SHP77 (cell line): ENCODE results near the gene ZBED3.

Experiments
- DNase-seq, 2 experiments: peaks; one replicate each; lab custom pipeline; 2025; lab: John Stamatoyannopoulos, UW

Gene ZBED3

DNA sequence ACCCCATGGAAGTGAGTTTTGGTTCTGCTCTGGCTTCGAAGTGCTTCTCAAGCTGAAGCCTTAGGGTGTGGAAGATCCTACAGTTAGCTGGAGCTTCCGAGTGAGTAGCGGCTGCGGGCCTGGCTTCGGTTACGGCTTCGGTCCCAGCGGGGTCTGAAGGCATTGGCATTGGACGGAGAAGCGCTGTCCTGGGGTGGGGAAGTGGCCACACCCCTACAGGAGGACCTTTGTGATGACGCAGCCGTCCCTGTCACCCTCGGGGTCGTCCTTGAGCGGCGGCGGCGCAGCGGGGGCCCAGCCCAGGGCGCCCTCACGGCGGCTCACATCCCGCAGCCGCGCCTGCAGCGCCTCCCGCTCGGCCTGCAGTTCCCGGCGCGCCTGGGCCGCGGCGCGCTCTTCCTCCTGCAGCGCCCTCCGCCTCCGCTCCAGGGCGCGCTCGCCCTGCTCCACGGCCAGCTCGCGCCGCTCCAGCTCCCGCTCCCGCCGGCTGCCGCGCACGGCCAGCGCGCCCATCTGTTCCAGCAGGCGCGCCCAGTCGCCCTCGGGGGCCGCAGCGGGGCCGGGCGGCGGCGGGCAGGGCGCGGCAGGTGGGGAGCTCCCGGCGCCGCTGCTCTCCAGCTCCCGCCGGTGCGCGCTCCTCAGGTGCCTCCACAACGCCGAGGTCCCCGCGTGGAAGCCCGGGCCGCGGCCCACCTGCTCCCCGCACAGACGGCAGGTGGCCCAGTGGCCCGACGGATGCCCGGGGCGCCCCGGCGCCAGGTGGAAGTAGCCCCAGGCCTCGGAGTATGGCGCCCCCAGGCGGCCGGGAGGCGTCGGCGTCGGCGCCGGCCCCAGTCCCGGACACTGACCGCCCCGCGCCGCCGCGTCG lies 9.9 kb downstream of the ZBED3 start:
- no peak for DNase-seq

DNA sequence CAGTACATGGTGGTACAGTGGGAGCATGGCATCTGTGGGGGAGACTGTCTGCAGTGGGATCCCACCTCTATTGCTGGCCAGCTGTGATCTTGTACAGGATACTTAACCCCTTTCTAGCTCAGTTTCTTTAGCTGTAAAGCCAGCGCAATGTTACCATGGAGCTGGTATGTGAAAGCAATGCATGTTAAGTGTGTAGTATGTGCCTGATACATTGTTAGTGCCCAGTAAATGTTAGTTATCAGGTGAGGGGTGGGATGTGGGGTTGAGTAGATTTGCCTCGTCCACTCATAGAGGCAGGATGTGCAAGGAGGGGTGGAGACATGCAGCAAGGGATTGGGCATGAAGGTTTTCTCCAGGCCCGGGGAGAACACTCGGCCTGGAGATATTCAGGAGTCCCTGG lies 12.3 kb downstream of the ZBED3 start:
- DNase-seq = no peak

DNA sequence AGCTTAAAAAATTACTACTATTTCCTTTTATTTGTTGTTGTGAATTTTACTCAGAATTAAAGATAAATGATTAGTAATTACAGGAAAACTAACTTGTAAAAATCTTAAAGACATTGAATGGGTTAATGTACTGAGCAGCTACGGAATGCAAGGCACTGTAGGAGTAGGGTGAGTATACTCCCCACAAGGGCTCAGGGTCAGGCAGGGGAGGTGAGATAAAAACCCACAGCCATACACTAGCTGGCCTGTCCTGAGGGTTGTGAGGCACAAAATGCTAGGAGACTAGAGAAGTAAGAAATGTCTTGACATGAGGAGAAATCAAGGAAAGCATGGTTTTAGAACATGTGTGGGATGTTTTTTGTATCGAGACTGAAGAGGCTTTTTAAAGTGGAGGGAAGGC lies 13.4 kb downstream of the ZBED3 start:
- no peak for DNase-seq

DNA sequence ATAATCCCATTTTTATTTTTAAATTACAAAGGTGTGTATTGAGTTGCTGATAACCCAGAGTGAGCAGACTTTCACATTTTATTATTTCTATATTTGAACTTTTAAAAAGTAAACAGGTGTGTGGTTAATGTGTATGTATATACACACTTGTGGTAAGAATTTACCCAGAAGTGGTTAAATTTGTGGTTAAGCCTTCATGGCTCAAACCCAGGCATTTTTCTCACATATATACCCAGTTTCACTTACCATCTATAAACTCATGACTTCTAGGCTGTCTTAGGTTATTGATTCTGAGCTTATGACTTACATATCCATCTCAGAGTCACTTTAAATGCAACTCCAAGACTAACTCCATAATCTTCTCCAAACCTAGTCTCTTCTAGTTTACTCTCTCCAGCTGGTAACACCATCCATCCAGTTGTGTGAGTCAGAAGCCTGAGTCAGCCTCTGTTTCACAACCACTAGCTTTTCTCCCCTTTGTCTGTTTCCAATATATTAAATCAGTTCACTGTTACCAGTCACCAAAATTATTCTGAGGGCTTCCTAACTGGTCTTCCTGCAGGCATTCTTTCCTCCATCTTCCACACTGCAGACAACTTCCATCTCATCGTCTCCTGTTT lies 20.2 kb downstream of the ZBED3 start:
- DNase-seq = no peak

DNA sequence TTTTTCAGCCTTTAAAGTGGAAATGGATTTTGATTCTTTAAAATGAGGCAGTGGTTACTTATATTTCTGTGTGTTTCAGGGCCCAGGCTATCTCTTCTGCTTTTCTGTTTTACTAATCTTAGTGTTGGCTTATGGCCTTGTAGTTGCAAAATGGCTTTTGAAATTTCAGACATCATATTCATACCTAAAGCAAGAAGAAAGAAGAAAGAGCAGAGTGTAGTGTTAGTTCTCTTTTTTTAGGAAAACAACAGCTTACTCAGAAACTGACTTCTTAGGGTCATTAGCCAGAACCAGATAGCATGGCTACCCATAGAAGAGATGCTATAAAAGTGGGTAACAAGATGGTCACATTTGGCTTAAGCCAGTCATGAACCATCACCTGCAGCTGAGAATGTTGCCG lies 20.9 kb downstream of the ZBED3 start:
- DNase-seq = no peak

DNA sequence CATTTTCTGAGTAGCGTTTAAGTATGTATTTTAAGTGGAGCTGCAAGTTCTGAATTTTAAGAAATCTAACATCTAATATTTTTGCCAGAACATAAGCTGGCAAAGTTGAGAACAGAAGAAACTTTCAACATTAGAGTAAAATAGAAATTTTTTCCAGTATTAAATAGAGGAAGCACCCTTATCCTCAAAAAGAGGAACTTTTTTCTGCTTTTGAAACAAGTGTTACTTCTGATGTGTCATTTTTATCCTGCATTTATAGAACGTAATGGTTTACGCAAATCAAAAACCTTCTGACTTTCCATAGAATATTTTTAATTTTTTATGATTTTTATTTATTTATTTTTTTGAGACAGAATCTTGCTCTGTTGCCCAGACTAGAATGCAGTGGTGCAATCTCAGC lies 21.8 kb downstream of the ZBED3 start:
- DNase-seq = no peak

DNA sequence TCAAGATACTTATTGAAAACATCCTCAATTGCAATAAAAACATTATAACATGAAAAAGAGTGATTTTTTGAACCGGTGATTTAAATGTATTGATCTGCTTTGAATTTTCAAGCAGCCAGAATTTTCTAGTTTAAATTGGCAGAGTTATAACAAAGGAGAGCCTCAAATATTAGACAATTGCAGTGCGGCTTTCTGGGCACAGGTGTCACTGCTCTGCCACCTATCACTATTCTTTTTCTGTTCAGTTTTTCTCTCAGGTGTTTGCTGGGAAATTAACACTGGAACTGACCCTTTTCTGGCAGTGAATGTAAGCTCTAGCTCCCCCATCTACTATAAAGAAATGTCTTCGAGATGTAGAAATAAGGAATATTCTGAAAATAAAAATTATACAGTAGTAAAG lies 23.0 kb downstream of the ZBED3 start:
- no peak for DNase-seq

DNA sequence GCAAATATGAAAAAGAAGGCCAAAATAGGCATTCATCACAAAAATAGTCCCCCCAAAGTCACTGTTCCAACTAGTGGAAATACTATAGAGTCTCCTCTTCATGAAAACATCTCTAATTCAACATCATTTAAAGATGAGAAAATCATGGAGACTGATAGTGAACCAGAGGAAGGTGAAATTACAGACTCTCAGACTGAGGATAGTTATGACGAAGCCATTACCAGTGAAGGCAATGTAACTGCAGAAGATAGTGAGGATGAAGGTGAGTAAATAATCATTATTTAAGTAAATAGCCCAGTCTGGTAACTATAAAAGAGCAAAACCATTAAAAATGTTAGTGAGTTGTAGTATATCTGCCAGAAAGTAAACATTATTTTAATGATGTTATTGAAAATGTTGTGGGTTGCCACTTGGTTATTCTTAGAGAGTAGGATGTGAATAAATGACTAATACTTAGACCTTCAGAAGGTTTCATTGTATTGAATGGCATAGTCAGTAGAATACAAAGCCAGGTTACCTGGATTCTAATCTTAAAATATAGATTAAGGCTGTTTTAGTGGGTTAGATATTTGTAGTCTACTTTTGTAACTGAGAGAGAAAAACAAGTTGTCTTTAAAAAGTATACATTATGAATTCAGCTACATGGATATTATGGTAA lies 40.5 kb downstream of the ZBED3 start:
- DNase-seq = no peak

DNA sequence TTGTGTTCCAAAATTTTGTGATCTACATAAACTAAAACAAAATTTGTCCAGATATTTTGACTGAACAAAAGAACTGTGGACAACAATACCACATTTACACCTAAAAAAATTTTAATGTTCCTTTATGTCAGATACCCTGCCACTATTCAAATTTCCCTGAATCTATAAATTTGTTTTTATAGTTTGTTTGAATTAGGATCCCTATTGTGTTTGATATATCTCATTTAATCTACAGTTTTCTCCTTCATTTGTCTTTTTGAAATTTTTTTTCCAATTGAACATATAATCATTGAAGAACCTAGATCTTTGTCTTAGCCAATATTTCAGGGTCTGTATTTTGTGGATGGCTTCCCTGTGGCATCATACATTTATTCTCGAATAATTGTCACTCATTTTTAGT lies 51.1 kb downstream of the ZBED3 start:
- DNase-seq = no peak

DNA sequence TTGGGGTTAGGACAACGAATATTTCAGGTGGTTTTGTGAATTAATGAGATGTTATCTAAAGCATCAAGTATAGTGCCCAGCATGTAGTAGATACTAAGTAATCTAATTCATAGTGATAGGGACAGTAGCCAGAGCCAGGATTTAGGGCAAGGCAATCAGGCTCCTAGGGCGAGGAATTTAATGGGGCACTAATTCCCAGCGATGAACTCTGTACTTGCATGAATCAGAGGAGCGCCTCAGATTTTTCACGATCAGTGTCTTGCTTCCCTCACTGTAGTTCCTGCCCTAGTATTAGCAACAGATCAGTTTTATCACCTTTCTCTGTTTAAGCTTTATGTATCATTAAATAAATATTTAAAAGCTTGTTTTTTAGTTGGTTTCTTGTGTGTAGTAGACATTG lies 53.7 kb downstream of the ZBED3 start:
- no peak for DNase-seq

DNA sequence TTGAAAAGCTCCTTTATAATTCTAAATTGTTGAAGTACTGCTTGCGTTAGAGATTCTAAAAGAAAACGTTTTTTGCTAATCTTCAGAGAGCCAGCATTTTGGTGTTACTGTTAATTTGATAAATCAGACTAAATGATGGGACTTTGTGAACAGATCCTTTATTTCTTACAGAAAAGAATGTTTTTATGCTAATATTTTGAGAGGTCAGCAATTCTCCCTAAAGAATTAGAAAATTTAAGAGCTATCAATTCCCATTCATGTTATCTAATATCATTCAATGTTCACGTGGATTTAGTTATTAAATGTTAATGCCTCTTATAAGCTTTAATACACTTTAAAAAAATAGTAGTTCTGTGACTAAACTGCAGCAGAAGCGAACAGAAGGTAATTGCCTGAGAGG lies 54.5 kb downstream of the ZBED3 start:
- no peak for DNase-seq

DNA sequence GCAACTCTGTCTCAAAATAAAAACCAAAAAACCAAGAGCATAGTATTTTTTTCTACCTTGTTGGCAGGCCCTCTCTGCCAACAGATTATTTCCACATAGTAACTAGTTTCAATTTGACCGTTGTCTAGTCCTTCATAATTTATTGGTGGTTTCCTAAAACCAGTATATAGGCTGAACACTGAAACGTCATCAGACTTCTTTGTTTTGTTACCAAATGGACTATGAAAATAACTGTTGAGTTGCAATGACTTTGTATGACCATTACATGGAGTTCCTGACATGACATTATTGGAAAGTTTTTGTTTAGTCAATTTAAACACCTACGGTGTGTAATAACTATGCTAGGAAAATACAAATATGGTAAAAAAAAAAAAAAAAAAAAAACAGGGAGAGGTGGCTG lies 55.2 kb downstream of the ZBED3 start:
- DNase-seq = no peak

DNA sequence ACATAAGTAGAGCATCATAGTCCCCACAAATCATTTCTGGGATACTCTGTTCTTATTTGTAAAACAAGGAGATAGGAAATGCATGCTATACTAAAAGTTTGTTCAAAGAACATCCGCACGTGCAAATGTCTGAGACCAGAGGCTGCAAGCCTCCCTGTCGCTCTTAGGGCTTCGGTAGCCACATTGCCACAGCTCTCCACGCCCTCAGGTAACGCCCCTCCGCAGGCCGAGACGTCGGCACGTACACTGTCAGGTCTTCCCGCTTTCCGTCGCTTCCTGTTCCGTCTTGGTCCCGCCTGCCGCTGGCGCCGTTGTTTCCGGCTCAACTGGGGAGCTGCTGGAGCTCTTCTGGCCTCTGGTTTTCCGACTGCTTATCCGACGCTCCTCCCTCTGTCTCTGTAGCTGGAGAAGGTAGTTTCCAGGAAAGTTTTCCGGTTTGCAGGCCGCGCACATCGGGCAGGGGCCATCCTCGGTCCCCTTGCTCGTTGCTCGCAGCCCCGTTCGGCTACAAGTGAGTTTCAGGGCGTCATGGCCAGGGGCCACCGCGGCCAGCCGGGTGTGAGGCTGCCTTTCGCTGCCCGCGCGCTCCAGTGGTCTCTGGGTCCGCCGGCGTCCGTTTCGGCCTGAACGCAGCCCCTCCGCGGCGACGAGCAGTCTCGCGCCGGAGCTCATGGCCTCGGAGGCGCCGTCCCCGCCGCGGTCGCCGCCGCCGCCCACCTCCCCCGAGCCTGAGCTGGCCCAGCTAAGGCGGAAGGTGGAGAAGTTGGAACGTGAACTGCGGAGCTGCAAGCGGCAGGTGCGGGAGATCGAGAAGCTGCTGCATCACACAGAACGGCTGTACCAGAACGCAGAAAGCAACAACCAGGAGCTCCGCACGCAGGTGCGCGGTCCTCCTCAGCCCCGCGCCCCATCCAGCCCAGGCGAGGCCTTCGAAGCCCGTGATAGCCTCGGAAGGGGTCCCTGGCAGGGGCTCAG lies 56.7 kb downstream of the ZBED3 start, which contains the start of gene AGGF1:
AGGF1 (plus strand) TSS at position 308 of the 975 bp plus-strand sequence; CDS start at position 671, 363 bp downstream.
- peak; percentile 86 to 95 for DNase-seq

DNA sequence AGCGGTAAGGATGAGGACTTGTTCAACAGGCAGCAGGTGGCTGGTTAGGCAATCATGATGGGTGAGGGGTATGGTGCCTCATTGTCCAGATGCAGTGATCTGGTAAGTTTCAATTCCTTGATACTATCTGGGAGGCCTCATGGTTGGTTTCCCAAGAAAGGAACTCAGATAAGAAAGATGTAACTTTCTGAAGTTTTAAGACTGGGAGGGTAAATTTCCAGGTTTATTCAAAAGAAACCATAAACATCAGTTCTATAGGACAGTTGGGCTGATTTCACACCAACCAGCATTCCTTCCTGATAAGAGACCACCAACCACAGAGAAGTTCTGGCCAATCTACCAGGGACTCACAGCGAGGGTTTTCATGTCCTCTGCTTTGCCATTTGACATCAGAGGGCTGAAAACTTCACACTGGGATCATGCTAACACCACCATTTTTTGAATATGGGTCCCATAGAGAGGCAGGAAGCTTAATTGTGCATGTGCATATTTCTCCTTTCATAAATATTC lies 57.7 kb downstream of the ZBED3 start:
- DNase-seq = no peak

DNA sequence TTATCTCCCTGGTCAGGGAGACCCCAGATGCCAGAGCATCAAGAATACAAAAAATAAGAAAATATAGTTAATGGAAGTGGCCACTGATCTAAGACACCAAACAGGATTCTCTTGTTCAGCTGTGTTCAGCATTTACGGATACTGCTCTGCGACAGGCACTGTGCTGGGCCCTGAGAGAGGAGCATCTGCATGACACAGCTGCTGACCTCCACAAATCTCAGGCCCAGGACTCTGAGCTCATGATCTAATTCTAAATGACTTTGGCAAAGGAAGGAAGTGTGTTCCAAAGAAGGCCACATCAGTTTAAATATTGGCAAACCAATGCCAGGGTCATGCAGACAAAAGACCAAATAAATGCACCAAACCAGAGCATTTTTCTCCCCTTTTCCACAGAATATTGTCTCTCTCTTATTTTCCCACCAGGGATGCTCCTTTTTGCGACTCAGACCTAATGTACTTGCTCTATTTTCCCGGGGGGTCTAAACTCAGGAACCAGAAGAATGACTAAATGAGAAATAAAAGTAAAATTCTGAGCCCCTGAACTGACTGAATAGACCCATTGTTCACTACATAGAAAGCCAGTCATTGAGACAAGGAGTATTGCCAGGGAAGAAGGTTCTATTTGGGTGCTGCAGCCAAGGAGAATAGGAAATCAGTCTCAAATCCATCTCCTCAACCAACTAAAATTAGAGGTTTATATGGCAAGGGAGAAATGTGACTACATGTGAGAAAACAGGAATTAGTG lies 58.3 kb downstream of the ZBED3 start:
- DNase-seq = no peak

DNA sequence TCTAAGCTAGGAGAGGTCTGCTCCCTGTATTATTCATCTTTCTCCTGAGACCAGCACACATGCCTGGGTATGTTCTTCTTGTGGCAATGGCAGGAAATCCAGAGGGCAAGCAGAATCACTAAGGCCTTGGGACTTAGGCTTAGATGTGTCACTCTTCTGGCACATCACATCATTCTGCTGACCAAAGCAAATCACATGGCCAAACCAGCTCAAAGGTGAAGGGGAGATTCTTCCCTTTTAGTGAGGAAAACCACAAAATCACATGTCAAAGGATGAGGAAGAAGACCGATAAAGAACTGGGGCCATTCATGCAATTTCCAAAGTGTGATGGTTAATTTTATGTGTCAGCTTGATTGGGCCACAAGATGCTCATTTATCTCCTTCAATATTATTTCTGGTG lies 62.6 kb downstream of the ZBED3 start:
- DNase-seq = no peak

DNA sequence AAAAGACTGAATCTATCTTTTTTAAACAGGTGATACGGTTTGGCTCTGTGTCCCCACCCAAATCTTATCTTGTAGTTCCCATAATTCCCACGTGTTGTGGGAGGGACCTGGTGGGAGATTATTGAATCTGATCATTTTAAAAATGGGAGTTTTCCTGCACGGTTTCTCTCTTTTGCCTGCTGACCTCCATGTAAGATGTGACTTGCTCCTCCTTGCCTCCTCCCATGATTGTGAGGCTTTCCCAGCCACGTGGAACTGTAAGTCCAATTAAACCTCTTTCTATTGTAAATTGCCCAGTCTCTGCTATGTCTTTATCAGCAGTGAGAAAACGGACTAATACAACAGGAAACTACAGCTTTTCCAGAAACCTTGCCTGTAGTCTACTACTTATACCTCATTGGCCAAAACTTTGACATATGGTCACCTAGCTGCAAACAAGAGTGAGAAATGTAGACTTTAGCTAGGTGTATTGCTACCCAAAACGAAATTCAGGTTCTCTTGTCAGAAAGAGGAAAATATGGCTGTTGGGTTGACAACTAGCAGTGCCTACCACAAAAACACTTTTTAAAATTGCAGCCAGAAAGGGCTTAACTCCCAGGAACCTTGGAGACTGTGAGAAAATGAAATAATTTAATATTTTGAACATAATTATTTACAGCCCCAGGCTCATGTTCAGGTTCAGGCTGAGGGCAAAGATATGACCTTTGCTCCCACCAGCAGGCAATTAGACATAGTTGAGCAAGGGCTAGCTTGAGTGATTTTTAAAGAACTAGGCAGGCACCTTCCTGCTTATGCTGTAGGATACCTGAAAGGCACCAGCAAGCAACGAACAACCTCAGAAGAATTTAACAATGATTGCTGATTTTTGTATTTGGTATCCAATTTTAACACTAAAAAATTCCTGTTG lies 64.3 kb downstream of the ZBED3 start:
- no peak for DNase-seq
